ENCODE results near the gene SYT2. TPM values are rescaled to one million over a fixed set of nuclear protein-coding genes. Genes with fewer than 3 reads are reported as not detected.
A peak's percentile ranks its signal among the peaks of the same experiment; 100 is the strongest.

The SYT2 gene
- total and polyA plus RNA-seq, 5 experiments from 2014 or later: 0.02 TPM; not detected in 4

DNA sequence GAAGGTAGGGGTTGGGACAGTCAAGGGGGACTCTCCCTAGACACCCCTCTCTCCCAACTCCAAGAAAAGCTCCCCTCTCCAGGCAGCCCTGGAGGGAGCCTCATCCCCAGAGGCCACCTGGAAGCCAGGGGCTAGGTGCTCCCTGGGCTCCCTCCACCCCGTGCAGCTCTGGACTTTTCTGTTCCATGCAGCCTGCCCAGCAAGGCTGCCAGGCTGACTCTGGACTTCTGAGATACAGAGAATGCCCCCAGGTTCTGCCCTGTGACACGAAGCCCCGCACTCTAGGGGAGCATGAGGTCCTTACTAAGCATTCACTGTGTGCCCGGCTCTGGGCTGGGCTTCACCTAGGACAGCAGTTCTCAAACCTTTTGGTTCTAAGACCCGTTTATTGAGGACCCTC lies 10.2 kb downstream of the SYT2 start:
- ATAC-seq: no peak
- peaks cover 18 to 64% (median 48%) of the 10 kb centered on the region in 5 donors for H3K27me3 Mint-ChIP-seq
- POLR2A ChIA-PET: interaction anchor here (0.6 kb wide), 1 partner anchor 596 kb away, joined by 4 read pairs; no protein-coding TSS in a partner anchor
- no peak overlapping the region for H3K4me3 Mint-ChIP-seq
- peaks cover 0 to 4% (median 0%) of the 10 kb centered on the region in 9 donors for H3K9me3 Mint-ChIP-seq
- H3K27ac Mint-ChIP-seq: no peak overlapping the region
- peaks cover 0 to 6% (median 2%) of the 10 kb centered on the region in 4 donors for H3K4me1 Mint-ChIP-seq
- DNase-seq: no peak
- no peaks in the 10 kb centered on the region for H3K36me3 Mint-ChIP-seq

DNA sequence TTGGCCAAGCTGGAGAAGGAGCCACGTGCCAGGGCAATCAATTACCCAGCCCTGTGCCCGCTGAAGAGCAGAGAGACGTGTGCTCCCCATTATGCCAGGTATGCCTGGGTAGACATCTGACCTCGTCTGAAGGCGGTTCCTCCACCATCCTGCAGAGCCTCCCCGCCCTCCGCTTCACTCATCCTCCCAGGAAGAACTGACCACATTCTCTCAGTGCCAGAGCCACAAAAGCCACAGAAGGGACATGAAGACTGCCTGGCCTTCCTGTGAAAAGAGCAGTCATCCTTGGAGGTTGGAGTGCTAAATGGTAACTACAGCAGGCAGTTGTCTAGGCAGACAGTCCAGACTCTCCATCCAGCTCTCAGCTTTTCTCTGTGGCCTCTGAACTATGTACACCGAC lies 12.0 kb downstream of the SYT2 start:
- DNase-seq: no peak
- Mint-ChIP-seq H3K27ac (peak overlapping the region in 1 of 10 donors; percentile 77), H3K27me3 (peaks cover 21 to 69% (median 48%) of the 10 kb centered on the region in 5 donors), H3K4me3 (no peak overlapping the region), H3K9me3 (peaks cover 0 to 6% (median 0%) of the 10 kb centered on the region in 9 donors), H3K36me3 (no peaks in the 10 kb centered on the region), H3K4me1 (peaks cover 0 to 4% (median under 1%) of the 10 kb centered on the region in 4 donors)
- no peak for ATAC-seq
- POLR2A ChIA-PET: no interaction called here

DNA sequence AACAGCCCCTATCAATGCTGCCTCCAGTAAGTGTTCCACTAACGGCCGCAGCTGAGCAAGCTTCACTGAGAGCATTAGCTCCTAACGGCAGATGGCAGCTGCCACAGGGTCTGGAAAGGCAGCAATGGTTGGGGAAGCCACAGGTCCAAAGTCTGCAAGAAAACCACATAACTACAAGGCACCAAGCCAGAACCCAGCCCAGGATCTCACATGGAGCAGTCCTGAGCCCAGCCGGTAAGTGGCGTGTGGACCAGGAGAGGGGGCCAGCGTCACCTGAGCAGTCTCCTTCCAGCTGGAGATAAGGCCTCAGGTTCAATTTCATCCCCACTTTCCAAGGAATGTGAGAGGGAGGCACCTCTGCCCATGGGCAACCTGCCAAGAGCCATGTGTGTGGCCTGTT lies 13.2 kb downstream of the SYT2 start:
- H3K36me3 Mint-ChIP-seq: peaks cover 0 to 4% (median 0%) of the 10 kb centered on the region in 3 donors
- POLR2A ChIA-PET: no interaction called here
- H3K27me3 Mint-ChIP-seq: peaks cover 22 to 68% (median 48%) of the 10 kb centered on the region in 5 donors
- no peak overlapping the region for H3K27ac Mint-ChIP-seq
- H3K9me3 Mint-ChIP-seq: peaks cover 0 to 6% (median 2%) of the 10 kb centered on the region in 9 donors
- ATAC-seq (no peak), DNase-seq (no peak)
- peaks cover 0 to 4% (median 1%) of the 10 kb centered on the region in 4 donors for H3K4me1 Mint-ChIP-seq
- no peak overlapping the region for H3K4me3 Mint-ChIP-seq

DNA sequence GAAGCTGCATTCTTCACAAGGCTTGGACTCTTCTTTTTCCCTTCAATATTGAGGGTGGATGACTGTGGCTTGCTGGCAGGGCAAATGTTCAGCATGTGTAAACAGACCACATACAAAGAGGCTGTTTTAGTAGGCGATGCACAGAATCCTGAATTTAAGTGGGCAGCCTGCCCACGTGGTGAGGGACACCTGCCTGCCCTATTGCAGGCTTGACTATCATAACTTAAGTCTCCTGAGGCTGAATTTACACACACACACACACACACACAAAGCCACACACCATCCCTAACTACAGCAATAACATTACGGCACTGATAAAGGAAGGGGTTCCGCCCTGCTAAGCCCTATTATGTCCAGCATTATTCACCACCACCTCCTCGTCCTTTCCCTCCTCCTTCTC lies 15.9 kb downstream of the SYT2 start:
- Mint-ChIP-seq H3K27me3 (peaks cover 26 to 92% (median 59%) of the 10 kb centered on the region in 5 donors), H3K27ac (no peak overlapping the region), H3K36me3 (peaks cover 0 to 4% (median 0%) of the 10 kb centered on the region in 3 donors), H3K4me3 (no peak overlapping the region), H3K9me3 (peaks cover 0 to 6% (median 2%) of the 10 kb centered on the region in 9 donors), H3K4me1 (peaks cover 0 to 4% (median 1%) of the 10 kb centered on the region in 4 donors)
- DNase-seq (no peak), ATAC-seq (no peak)
- POLR2A ChIA-PET: no interaction called here

DNA sequence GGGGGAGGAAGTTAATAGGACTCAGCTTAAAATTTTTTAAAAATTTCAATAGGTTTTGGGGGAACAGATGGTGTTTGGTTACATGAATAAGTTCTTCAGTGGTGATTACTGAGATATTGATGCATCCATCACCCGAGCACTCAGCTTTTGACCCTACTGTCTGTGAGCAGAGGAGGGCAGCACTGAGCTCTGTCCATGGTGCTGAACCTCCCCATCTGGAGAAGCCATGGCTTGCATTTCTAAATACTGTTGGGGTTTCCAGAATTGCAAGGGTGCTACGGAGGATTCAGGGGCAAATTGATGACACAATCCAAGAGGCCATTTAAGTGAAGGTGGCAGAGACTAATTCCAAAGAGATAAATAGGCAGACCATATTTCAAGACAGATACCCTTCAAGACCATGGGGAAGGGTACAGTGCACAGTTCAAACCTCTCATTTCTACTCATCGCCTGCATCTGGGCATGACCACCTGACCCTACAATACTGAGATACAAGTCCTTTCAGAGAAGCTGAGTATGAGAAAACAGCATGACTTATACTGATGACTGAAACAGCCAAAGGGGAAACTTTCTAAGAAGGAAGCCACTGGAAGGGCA lies 17.2 kb downstream of the SYT2 start:
- peaks cover 0 to 1% (median under 1%) of the 10 kb centered on the region in 4 donors for H3K4me1 Mint-ChIP-seq
- peak; percentile 31 to 78 (median 59) for DNase-seq
- H3K9me3 Mint-ChIP-seq: peaks cover 0 to 6% (median 2%) of the 10 kb centered on the region in 9 donors
- ATAC-seq: peak; percentile 68 to 71
- H3K4me3 Mint-ChIP-seq: no peak overlapping the region
- H3K36me3 Mint-ChIP-seq: peaks cover 0 to 4% (median 0%) of the 10 kb centered on the region in 3 donors
- POLR2A ChIA-PET: no interaction called here
- H3K27ac Mint-ChIP-seq: peak overlapping the region in 2 of 10 donors; percentile 66 to 84
- H3K27me3 Mint-ChIP-seq: peaks cover 33 to 97% (median 64%) of the 10 kb centered on the region in 5 donors

DNA sequence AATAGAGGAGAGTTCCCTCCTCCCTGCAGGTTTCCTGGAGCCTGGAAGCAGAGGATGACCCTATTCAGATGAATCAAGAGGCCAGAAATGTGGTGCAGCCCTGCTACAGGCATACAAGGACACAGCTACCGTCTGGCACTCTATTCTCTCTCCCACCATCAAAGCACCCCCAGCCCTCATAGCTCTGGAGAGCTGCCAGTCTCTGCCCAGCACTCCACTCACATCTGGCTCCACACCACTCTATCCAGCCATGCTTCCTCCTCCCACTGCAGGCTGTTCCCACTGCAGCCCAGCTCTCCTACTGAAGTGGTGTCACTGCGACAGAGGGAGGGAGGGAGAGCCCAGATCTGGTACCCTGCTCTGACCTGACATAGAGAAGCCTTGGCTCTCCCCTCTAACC lies 18.4 kb downstream of the SYT2 start:
- H3K4me1 Mint-ChIP-seq: peaks cover 0 to 4% (median 0%) of the 10 kb centered on the region in 4 donors
- H3K27ac Mint-ChIP-seq: no peak overlapping the region
- H3K36me3 Mint-ChIP-seq: peaks cover 0 to 4% (median 2%) of the 10 kb centered on the region in 3 donors
- H3K27me3 Mint-ChIP-seq: peaks cover 32 to 97% (median 67%) of the 10 kb centered on the region in 5 donors
- no peak for DNase-seq
- H3K9me3 Mint-ChIP-seq: peaks cover 0 to 6% (median 2%) of the 10 kb centered on the region in 9 donors
- ATAC-seq: no peak
- H3K4me3 Mint-ChIP-seq: no peak overlapping the region
- POLR2A ChIA-PET: no interaction called here

DNA sequence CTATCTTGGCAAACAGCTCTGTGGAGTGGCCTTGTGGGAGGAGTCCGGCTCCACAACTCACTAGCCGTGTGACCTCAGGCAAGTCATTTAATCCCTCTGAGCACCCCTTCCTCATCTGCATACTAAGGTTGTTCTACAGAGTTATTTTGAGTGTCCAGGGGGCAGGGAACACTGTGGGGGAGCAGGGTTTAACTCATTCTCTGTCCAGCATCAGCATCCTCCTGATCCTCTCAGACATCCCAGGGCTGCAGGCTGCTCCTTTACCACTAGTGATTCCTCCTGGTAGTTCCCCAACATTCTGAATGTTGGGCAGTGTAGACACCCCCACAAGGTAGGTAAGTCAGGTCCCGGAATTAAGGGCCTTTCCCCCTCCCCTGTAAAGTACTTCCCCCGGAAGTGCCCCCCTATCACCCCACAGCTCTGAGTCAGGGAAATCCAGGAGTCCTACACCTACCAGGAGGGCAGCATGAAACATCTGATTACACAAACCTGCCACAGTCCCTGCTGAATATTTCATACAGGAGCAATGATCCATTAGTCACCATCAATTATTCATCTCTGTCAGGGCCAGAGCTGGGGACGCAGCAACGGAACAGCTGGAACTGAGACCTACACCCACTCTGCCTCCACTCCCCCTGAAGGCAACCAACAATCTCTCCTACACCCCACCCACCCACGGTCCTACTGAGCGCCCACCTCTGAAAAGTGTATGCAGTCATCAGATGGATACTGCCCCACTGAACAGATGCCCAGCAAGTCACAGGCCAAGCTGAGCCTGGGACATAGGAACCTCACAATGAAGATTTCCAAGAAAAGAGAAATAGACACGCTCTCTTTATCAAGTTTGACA lies 20.5 kb downstream of the SYT2 start:
- peaks cover 0 to 4% (median 2%) of the 10 kb centered on the region in 9 donors for H3K9me3 Mint-ChIP-seq

DNA sequence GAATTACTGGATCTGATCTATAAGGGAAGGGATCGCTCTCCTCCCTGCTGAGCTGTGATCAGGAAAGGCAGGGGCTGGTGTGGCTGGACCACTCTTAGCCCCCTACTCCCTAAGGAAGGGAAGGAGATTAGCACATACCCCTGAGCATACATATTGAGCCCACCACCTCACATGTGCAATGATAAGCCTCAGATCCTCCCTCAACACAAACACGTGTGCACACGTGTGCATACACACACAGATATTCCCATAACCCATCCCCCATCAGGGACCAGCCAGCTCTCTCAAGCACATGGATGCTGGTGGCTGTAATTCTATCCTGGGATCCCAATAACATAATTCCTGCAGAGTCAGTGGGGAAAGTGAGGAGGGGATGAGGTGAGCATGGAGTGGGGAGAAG lies 21.2 kb downstream of the SYT2 start:
- H3K4me3 Mint-ChIP-seq: no peak overlapping the region
- POLR2A ChIA-PET: no interaction called here
- H3K9me3 Mint-ChIP-seq: peaks cover 0 to 4% (median 2%) of the 10 kb centered on the region in 9 donors
- no peak for DNase-seq
- H3K27me3 Mint-ChIP-seq: peaks cover 24 to 92% (median 54%) of the 10 kb centered on the region in 5 donors
- ATAC-seq: no peak
- H3K36me3 Mint-ChIP-seq: peaks cover 0 to 4% (median 2%) of the 10 kb centered on the region in 3 donors
- H3K4me1 Mint-ChIP-seq: peaks cover 0 to 6% (median 0%) of the 10 kb centered on the region in 4 donors
- H3K27ac Mint-ChIP-seq: no peak overlapping the region

More for the DNA sequence above, 20.5 kb downstream of the SYT2 start:
- Mint-ChIP-seq H3K4me3 (no peak overlapping the region), H3K4me1 (peaks cover 0 to 6% (median 0%) of the 10 kb centered on the region in 4 donors), H3K27ac (no peak overlapping the region), H3K27me3 (peaks cover 23 to 92% (median 57%) of the 10 kb centered on the region in 5 donors), H3K36me3 (peaks cover 0 to 4% (median 2%) of the 10 kb centered on the region in 3 donors)
- POLR2A ChIA-PET: no interaction called here
- ATAC-seq: no peak
- DNase-seq: no peak

DNA sequence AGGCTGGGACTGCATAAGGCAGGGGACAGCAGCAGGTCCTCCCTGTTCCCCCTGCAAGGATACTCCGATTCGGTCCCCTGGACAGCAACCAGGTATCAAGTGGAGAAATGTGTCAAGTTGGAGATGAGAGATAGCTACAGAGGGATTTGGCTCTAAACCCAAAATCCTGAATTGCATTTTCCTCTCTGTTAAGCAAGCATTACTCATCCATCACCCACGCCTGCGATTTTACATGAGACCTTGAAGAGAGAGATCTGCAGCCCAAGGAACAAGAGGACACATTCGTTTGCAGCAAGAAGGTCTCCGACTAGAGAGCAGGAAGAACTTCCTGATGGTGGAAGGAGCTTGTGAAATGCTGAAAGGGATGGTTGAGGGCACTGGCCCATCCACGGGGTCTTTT lies 21.9 kb downstream of the SYT2 start:
- no peak overlapping the region for H3K4me3 Mint-ChIP-seq
- ATAC-seq (no peak), DNase-seq (no peak)
- peaks cover 25 to 85% (median 55%) of the 10 kb centered on the region in 5 donors for H3K27me3 Mint-ChIP-seq
- POLR2A ChIA-PET: no interaction called here
- peaks cover 0 to 4% (median 2%) of the 10 kb centered on the region in 3 donors for H3K36me3 Mint-ChIP-seq
- H3K4me1 Mint-ChIP-seq: peaks cover 0 to 6% (median 0%) of the 10 kb centered on the region in 4 donors
- H3K9me3 Mint-ChIP-seq: peaks cover 0 to 4% (median 2%) of the 10 kb centered on the region in 9 donors
- H3K27ac Mint-ChIP-seq: no peak overlapping the region

DNA sequence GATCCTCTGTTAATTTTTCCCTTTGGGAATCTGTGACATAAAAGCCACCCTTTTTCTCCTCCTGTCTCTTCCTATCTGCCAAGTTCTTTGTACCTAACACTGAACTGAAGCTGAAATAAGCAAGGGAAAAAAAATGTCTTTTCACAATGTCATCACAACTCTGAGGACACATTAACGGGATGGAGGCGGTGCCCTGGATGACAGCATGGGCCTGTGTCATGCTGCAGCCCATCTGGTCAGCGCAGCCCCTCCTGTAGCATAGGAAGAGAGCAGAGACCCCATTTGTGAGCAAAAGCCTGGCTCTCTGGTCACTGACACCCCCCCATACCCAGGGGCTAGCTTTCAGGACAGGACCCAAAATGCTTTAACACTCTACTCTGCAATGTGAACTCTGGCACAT lies 22.5 kb downstream of the SYT2 start:
- Mint-ChIP-seq H3K4me1 (peaks cover 0 to 5% (median 0%) of the 10 kb centered on the region in 4 donors), H3K36me3 (peaks cover 0 to 2% (median 0%) of the 10 kb centered on the region in 3 donors), H3K27ac (no peak overlapping the region), H3K27me3 (peaks cover 24 to 84% (median 54%) of the 10 kb centered on the region in 5 donors), H3K4me3 (no peak overlapping the region), H3K9me3 (no peaks in the 10 kb centered on the region)
- DNase-seq (no peak), ATAC-seq (no peak)
- POLR2A ChIA-PET: no interaction called here

DNA sequence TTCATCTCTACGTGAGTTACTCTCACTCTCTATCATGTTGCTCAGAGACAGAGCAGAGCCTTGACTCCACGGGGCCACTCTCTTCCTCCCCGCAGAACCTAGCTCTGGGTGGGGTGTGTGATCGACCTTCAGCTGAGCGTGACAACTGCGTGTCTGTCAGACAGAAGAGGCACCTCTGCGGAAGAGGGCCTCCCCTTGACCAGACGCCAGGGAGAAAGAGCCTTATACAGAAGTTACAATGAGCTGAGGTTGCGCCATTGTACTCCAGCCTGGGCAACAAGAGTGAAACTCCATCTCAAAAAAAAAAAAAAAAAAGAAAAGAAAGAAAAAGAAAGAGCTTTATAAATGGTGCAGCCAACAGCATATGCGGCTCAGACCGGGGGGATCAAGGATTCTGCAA lies 22.9 kb downstream of the SYT2 start:
- peaks cover 0 to 2% (median 0%) of the 10 kb centered on the region in 3 donors for H3K36me3 Mint-ChIP-seq
- H3K4me1 Mint-ChIP-seq: peaks cover 0 to 5% (median 0%) of the 10 kb centered on the region in 4 donors
- no peak overlapping the region for H3K4me3 Mint-ChIP-seq
- no peaks in the 10 kb centered on the region for H3K9me3 Mint-ChIP-seq
- POLR2A ChIA-PET: no interaction called here
- DNase-seq (no peak), ATAC-seq (no peak)
- H3K27ac Mint-ChIP-seq: peak overlapping the region in 1 of 10 donors; percentile 43
- peaks cover 24 to 85% (median 59%) of the 10 kb centered on the region in 5 donors for H3K27me3 Mint-ChIP-seq

DNA sequence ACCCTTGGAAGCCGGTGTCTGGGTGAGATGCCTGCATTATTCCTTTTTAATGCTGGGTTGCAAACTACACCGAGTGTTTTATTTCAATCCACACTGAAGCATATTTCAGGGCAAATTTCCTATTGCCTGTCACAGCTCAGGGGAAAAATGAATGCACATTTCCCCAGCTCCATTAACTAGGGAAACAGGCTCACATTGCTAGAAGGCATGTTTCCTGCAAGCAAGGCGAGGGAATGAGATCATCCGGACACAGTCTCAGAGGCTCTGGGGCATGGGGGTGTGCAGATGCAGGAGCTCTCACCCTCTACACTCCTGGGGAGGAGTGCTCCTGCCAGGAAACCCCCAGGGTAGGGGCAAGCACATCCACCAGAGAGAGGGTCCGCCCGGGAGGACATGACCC lies 24.6 kb downstream of the SYT2 start:
- Mint-ChIP-seq H3K36me3 (peaks cover 0 to 2% (median 0%) of the 10 kb centered on the region in 3 donors), H3K9me3 (no peaks in the 10 kb centered on the region), H3K27ac (no peak overlapping the region), H3K4me3 (no peak overlapping the region), H3K27me3 (peaks cover 26 to 80% (median 62%) of the 10 kb centered on the region in 5 donors), H3K4me1 (peaks cover 0 to 5% (median 0%) of the 10 kb centered on the region in 4 donors)
- DNase-seq (no peak), ATAC-seq (no peak)
- POLR2A ChIA-PET: no interaction called here

DNA sequence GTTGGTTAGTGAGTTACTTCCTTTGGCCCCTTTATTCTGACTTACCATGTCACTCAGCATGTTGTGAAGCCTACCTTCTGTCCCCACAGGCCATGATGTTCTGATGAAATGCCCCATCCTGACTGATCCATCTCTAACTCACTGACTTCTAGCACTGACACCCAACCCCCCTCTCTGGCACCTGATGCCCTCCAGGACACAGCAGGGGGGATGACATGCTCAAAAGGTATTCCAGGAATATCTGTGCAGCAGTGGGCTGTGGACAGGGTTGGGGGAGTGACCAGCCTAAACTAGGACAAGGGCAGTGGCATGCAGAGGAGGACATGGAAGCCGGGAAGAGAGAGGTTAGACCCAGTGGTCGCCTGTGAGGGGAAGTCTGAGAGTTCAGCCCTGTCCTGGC lies 25.5 kb downstream of the SYT2 start:
- Mint-ChIP-seq H3K36me3 (peaks cover 1 to 3% (median 2%) of the 10 kb centered on the region in 3 donors), H3K9me3 (peaks cover 0 to 2% (median 0%) of the 10 kb centered on the region in 9 donors), H3K4me1 (peaks cover 0 to 7% (median 0%) of the 10 kb centered on the region in 4 donors), H3K4me3 (no peak overlapping the region), H3K27ac (no peak overlapping the region), H3K27me3 (peaks cover 24 to 78% (median 58%) of the 10 kb centered on the region in 5 donors)
- ATAC-seq (no peak), DNase-seq (no peak)
- POLR2A ChIA-PET: no interaction called here
